ENCODE results near the gene LRSAM1.

DNA sequence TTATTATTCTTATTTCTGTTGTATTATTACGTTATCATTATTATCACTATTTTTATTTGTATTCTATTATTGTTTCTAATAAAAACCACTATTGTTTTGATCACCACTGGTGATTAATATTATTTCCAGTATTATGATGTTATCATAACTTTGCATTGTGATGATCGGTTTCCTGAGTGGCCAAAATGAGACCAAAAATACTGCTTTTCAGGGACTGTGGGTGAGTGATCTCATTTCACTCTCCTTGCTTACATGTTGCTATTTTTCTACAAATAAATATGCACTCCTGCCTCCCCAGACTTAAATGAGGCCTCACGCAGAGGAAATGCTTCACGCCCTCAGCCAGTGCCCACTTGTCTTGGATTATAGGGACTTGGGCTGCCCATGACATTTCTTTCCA, 78.4 kb downstream of the LRSAM1 start:
- TF ChIP-seq, protein P1, sequence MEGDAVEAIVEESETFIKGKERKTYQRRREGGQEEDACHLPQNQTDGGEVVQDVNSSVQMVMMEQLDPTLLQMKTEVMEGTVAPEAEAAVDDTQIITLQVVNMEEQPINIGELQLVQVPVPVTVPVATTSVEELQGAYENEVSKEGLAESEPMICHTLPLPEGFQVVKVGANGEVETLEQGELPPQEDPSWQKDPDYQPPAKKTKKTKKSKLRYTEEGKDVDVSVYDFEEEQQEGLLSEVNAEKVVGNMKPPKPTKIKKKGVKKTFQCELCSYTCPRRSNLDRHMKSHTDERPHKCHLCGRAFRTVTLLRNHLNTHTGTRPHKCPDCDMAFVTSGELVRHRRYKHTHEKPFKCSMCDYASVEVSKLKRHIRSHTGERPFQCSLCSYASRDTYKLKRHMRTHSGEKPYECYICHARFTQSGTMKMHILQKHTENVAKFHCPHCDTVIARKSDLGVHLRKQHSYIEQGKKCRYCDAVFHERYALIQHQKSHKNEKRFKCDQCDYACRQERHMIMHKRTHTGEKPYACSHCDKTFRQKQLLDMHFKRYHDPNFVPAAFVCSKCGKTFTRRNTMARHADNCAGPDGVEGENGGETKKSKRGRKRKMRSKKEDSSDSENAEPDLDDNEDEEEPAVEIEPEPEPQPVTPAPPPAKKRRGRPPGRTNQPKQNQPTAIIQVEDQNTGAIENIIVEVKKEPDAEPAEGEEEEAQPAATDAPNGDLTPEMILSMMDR (IDR thresholded peaks at IDR 0.05; ENCODE audit: control extremely low read depth in 1 of 3, insufficient read depth in 1 of 3, low read depth in 1 of 3, low read length in 3 of 3): no peak
- TF ChIP-seq RBBP5 (IDR thresholded peaks at IDR 0.05; ENCODE audit: borderline replicate concordance, low read depth, low read length) (no peak), POLR2A (IDR thresholded peaks at IDR 0.05; ENCODE audit: control extremely low read depth in 1 of 2, low read depth in 2 of 2, low read length in 2 of 2) (no peak), SRF (IDR thresholded peaks at IDR 0.05; ENCODE audit: low read depth, low read length) (no peak), BRCA1 (IDR thresholded peaks at IDR 0.05; ENCODE audit: low read depth, low read length) (no peak)
- TF ChIP-seq, protein P2, sequence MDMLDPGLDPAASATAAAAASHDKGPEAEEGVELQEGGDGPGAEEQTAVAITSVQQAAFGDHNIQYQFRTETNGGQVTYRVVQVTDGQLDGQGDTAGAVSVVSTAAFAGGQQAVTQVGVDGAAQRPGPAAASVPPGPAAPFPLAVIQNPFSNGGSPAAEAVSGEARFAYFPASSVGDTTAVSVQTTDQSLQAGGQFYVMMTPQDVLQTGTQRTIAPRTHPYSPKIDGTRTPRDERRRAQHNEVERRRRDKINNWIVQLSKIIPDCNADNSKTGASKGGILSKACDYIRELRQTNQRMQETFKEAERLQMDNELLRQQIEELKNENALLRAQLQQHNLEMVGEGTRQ (IDR thresholded peaks at IDR 0.05; ENCODE audit: low read length): no peak

Data from H1 (cell line).